NT2/D1 (cell line): ENCODE measurements around the gene HDX.

Experiments
- YY1 ChIP-seq: IDR thresholded peaks from 2 replicates; pipeline ENCODE4 v1.6.1; 2011; ENCODE audit not compliant: insufficient read length, insufficient read depth
- ZNF274 ChIP-seq: IDR thresholded peaks from 2 replicates; pipeline ENCODE4 v1.6.1; 2011; ENCODE audit warnings: mild to moderate bottlenecking, low read depth, low read length

GRCh38 chrX:84363051-84363450, 139.2 kb downstream of the HDX start:
- no peak for TF ChIP-seq ZNF274
- TF ChIP-seq YY1, result no peak
